NCI-H2196 (cell line): Measurements from ENCODE around the gene MAP7.
"Not testable (repeated sequence)": the region's sequence is repeated elsewhere in the genome, so short reads cannot be mapped to it uniquely, and the experiment has no call there.

ENCODE experiments used
- DNase-seq: peaks from one replicate; lab custom pipeline; 2025; ENCODE audit not compliant: unreplicated experiment; lab: John Stamatoyannopoulos, UW

The MAP7 gene

GRCh38 chr6:136312975-136313374 lies 237.2 kb downstream of the MAP7 start:
- no peak for DNase-seq

GRCh38 chr6:136309729-136310311 lies 240.4 kb downstream of the MAP7 start:
- no peak for DNase-seq

- DNase-seq = no peak
Measured at GRCh38 chr6:136309171-136309570, 241.1 kb downstream of the MAP7 start.

- DNase-seq = not testable (repeated sequence)
Measured at GRCh38 chr6:136308469-136308868, 241.8 kb downstream of the MAP7 start.

- no peak for DNase-seq
Measured at GRCh38 chr6:136307351-136307750, 242.9 kb downstream of the MAP7 start.

GRCh38 chr6:136306466-136306865 lies 243.8 kb downstream of the MAP7 start:
- DNase-seq = no peak

GRCh38 chr6:136304410-136304809 lies 245.8 kb downstream of the MAP7 start:
- DNase-seq = no peak

- DNase-seq = no peak
Measured at GRCh38 chr6:136303516-136303915, 246.7 kb downstream of the MAP7 start.

- no peak for DNase-seq
Measured at GRCh38 chr6:136294621-136295020, 255.6 kb downstream of the MAP7 start.
